ENCODE data around the gene CSNK1G1. TPM values are rescaled to one million over a fixed set of nuclear protein-coding genes. Genes with fewer than 3 reads are reported as not detected.
A peak's percentile ranks its signal among the peaks of the same experiment; 100 is the strongest.
"Not testable (repeated sequence)": the region's sequence is repeated elsewhere in the genome, so short reads cannot be mapped to it uniquely, and the experiment has no call there.

The CSNK1G1 gene
- total RNA-seq, 2 donors from 2014 or later = 9.3 to 11.8 TPM

DNA sequence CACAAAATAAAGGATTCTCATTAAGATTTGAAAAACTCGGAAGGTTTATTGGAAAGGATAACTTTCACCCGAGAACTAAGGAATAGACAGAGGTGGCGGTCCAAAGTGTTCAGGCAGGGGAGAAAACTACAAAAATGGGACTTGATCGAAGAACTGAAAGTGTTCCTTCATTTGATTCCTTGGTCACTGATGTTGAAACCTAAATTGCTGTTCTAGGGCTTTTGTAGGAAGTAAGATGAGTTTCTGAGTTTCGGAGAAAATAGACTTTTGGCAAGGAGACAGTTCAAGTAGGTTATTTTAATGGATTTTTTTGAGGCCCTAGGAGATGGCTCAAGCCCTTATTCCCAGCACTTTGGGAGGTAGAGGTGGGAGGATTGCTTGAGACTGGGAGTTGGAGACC is 33.1 kb upstream of the CSNK1G1 start:
- peak overlapping the region; percentile 83 for H3K4me3 ChIP-seq
- TF ChIP-seq, protein P1, sequence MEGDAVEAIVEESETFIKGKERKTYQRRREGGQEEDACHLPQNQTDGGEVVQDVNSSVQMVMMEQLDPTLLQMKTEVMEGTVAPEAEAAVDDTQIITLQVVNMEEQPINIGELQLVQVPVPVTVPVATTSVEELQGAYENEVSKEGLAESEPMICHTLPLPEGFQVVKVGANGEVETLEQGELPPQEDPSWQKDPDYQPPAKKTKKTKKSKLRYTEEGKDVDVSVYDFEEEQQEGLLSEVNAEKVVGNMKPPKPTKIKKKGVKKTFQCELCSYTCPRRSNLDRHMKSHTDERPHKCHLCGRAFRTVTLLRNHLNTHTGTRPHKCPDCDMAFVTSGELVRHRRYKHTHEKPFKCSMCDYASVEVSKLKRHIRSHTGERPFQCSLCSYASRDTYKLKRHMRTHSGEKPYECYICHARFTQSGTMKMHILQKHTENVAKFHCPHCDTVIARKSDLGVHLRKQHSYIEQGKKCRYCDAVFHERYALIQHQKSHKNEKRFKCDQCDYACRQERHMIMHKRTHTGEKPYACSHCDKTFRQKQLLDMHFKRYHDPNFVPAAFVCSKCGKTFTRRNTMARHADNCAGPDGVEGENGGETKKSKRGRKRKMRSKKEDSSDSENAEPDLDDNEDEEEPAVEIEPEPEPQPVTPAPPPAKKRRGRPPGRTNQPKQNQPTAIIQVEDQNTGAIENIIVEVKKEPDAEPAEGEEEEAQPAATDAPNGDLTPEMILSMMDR (IDR thresholded peaks at IDR 0.05) = no peak
- no peak for ATAC-seq (ENCODE audit: insufficient number of reproducible peaks, low FRiP score, low read depth)

DNA sequence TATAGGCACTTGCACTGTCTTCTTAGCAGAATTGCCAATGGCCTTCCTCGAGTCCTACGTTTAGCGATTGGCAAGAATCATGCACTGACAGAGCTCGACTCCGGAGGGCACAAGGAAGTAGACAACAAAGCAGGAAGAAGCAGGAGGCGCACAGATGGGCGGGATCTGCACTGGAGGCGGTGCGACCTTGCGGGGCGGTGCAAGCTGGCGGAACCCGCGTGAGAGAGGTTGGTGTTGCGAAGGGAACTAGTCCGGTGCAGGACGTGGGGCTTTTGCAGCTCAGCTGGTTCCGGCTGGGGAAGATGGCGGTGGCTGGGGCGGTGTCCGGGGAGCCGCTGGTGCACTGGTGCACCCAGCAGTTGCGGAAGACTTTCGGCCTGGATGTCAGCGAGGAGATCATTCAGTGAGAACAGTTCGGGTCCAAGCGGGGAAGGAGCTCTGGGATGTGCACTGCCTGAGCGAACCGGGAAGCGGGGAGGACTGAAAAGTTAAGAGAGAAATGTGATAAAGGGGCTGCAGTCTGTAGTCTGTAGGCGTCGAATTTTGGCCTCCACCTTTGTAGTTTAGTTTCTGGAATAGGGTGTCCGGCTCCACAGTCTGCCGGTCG is 31.7 kb upstream of the CSNK1G1 start, which contains the start of gene TRIP4:
Gene TRIP4, plus strand, starts transcription at position 275 of the 607 bp plus-strand sequence. Its CDS starts 28 bp downstream, at position 303.
- TF ChIP-seq, protein P1 (IDR thresholded peaks at IDR 0.05) = no peak
- H3K27me3 ChIP-seq (replicated peaks; ENCODE audit: insufficient read depth) = no peaks in the 10 kb centered on the region
- DNase-seq (ENCODE audit: low spot score) = peak; percentile 91
- peak; percentile 95 for ATAC-seq (ENCODE audit: insufficient number of reproducible peaks, low FRiP score, low read depth)
- no peaks in the 10 kb centered on the region for H3K36me3 ChIP-seq
- H3K27ac ChIP-seq = peak within 1 kb of the TSS; percentile 64 to 79
- H3K4me1 ChIP-seq (ENCODE audit: control insufficient read depth in 1 of 2, low read depth in 2 of 2) = peaks cover 8 to 12% of the 10 kb centered on the region in 2 donors
- no peaks in the 10 kb centered on the region for H3K9me3 ChIP-seq
- H3K4me3 ChIP-seq = peak within 1 kb of the TSS; percentile 83

More for the DNA sequence above, 33.1 kb upstream of the CSNK1G1 start:
- Histone ChIP-seq H3K27me3 (replicated peaks; ENCODE audit: insufficient read depth) (no peaks in the 10 kb centered on the region), H3K9me3 (no peaks in the 10 kb centered on the region), H3K36me3 (no peaks in the 10 kb centered on the region), H3K27ac (no peak overlapping the region), H3K4me1 (ENCODE audit: control insufficient read depth in 1 of 2, low read depth in 2 of 2) (peaks cover 8 to 12% of the 10 kb centered on the region in 2 donors)
- no peak for DNase-seq (ENCODE audit: low spot score)

DNA sequence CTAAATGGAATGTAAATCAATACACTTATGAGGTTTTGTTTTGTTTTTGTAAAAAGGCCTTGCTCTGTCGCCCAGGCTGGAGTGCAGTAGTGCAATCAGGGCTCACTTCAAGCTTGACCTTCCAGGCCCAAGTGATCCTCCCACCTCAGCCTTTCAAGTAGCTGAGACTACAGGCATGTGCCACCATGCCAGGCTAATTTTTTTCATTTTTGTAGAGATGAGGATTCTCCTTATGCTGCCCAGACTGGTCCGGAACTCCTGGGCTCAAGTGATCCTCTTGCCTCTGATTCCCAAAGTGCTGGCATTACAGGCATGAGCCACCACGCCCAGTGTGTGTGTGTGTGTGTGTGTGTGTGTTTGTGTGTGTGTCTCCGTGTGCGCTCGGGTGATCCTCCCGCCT is 30.3 kb upstream of the CSNK1G1 start:
- no peaks in the 10 kb centered on the region for H3K27me3 ChIP-seq (replicated peaks; ENCODE audit: insufficient read depth)
- DNase-seq (ENCODE audit: low spot score) = no peak
- peaks cover 11 to 18% of the 10 kb centered on the region in 2 donors for H3K4me1 ChIP-seq (ENCODE audit: control insufficient read depth in 1 of 2, low read depth in 2 of 2)
- H3K9me3 ChIP-seq = no peaks in the 10 kb centered on the region
- no peak overlapping the region for H3K4me3 ChIP-seq
- H3K27ac ChIP-seq = no peak overlapping the region
- no peak for ATAC-seq (ENCODE audit: insufficient number of reproducible peaks, low FRiP score, low read depth)
- TF ChIP-seq, protein P1 (IDR thresholded peaks at IDR 0.05) = no peak
- H3K36me3 ChIP-seq = no peaks in the 10 kb centered on the region

DNA sequence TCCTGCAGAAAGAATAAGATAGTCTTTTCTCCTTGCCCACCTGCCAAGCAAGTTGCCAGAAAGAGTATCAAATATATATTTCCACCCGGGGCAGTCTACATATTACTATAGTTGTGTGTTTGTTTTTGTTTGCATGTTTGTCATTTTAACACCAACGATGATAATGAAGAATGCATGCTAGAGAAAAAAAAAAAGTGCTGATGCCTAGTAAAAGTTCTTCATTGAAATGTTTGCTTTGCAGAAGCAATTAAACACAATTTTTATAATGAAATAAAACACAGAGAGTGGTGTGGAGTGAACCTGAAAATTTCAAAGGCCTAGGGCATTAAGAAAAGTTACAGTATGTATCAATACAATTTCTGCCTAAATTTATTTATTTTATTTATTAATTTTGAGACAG is 27.8 kb upstream of the CSNK1G1 start:
- Histone ChIP-seq H3K27ac (no peak overlapping the region), H3K36me3 (no peaks in the 10 kb centered on the region), H3K4me3 (no peak overlapping the region), H3K4me1 (ENCODE audit: control insufficient read depth in 1 of 2, low read depth in 2 of 2) (peaks cover 9 to 18% of the 10 kb centered on the region in 2 donors), H3K27me3 (replicated peaks; ENCODE audit: insufficient read depth) (no peaks in the 10 kb centered on the region), H3K9me3 (no peaks in the 10 kb centered on the region)
- ATAC-seq (ENCODE audit: insufficient number of reproducible peaks, low FRiP score, low read depth) (no peak), DNase-seq (ENCODE audit: low spot score) (no peak)
- TF ChIP-seq, protein P1 (IDR thresholded peaks at IDR 0.05) = no peak

DNA sequence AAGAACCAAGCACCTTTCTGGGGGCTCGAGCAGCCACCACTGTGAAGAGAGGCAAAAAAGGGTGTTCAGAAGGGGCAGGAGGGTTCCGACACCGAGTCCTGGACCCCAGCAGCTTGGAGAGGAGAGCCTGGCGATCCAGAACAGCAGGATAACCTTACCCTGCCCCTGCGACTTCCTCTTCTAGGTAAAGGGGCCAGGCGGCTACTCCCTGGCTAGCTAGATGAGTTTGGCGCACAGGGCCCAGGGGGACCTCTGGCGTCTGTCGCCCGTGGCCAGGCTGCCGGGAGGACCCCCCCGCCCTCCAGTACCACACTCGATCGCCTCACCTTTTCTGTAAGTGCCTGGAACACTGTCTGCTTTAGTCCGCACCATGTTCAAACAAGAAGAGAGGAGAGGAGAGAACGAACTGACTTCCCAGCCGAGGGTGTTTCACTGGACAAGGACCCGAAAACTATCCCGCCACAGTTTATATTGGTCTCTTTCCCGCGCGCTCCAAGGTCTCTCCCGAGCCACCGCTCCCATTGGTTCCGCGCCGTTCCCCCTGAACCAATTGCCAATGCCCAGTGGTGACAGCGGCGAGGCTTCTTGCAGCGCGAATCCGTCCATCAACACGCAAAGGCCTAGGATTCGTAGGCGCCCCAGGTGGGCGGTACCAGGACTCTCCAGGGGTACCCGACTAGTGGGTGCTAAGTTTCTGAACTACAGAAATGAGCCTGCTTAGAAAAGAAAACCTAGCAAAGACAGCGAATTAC is 25.2 kb upstream of the CSNK1G1 start, which contains the start of gene PCLAF:
Gene PCLAF, minus strand, starts transcription at position 442 of the 752 bp plus-strand sequence. Its CDS starts 70 bp downstream, at position 372.
- H3K27me3 ChIP-seq (replicated peaks; ENCODE audit: insufficient read depth) = no peaks in the 10 kb centered on the region
- DNase-seq (ENCODE audit: low spot score) = peak; percentile 88
- no peaks in the 10 kb centered on the region for H3K36me3 ChIP-seq
- peak; percentile 54 for ATAC-seq (ENCODE audit: insufficient number of reproducible peaks, low FRiP score, low read depth)
- peak within 1 kb of the TSS; percentile 67 for H3K4me3 ChIP-seq
- H3K27ac ChIP-seq = no peak within 1 kb of the TSS
- H3K9me3 ChIP-seq = no peaks in the 10 kb centered on the region
- TF ChIP-seq, protein P1 (IDR thresholded peaks at IDR 0.05) = no peak
- H3K4me1 ChIP-seq (ENCODE audit: control insufficient read depth in 1 of 2, low read depth in 2 of 2) = peaks cover 3 to 12% of the 10 kb centered on the region in 2 donors

DNA sequence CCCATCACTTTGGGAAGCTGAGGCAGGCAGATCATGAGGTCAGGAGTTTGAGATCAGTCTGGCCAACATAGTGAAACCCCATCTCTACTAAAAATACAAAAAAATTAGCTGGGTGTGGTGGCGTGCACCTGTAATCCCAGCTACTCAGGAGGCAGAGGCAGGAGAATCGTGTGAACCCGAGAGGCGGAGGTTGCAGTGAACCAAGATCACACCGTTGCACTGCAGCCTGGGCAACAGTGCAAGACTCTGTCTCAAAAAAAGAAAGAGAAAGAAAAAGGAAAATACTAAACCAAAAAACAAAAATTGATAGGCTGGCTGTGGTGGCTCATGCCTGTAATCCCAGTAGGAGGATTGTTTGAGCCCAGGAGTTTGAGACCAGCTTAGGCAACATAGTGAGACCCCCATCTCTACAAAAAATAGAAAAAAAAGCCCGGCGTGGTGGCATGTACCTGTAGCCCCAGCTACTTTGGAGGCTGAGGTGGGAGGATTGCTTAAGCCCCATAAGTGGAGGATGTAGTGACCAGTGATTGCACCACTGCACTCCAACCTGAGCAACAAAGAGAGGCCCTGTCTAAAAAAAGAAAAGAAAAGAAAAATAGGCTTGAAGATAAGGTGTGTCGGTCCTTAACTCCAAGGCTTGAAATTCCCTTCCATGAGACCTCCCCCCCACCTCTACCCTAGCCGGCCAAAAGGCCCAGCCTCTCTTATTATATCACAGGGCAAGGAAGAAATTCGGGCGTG is 24.3 kb upstream of the CSNK1G1 start:
- H3K36me3 ChIP-seq; DNase-seq (ENCODE audit: low spot score); ATAC-seq (ENCODE audit: insufficient number of reproducible peaks, low FRiP score, low read depth); H3K27me3 ChIP-seq (replicated peaks; ENCODE audit: insufficient read depth); H3K9me3 ChIP-seq; H3K27ac ChIP-seq: not testable (repeated sequence)
- H3K4me3 ChIP-seq = peak overlapping the region; percentile 67
- peaks cover 3 to 12% of the 10 kb centered on the region in 2 donors for H3K4me1 ChIP-seq (ENCODE audit: control insufficient read depth in 1 of 2, low read depth in 2 of 2)

Data from thoracic aorta (tissue), 2 donors.